ENCODE results near the gene KCNK2. TPM values are rescaled to one million over a fixed set of nuclear protein-coding genes. Genes with fewer than 3 reads are reported as not detected.

Gene KCNK2
- total and polyA plus RNA-seq, 2 donors from 2014 or later = 1.4 TPM; not detected in 1

- intact Hi-C loops (cut with DNase I) = no loop called here
- Histone ChIP-seq H3K4me1 (ENCODE audit: control insufficient read depth in 2 of 3, insufficient read depth in 2 of 3, low read depth in 1 of 3, low read length in 3 of 3) (no peaks in the 10 kb centered on the region), H3K9me3 (ENCODE audit: control insufficient read depth in 2 of 3, insufficient read depth in 1 of 3, low read length in 3 of 3) (no peaks in the 10 kb centered on the region), H3K9ac (ENCODE audit: low read length in 3 of 3) (no peak overlapping the region), H3K27me3 (ENCODE audit: control insufficient read depth, insufficient read depth, low read length) (no peaks in the 10 kb centered on the region), H3K27ac (ENCODE audit: low read depth in 2 of 2, low read length in 2 of 2) (no peak overlapping the region), H3K36me3 (ENCODE audit: control insufficient read depth in 2 of 3, insufficient read depth in 3 of 3, low read length in 3 of 3) (no peaks in the 10 kb centered on the region), H3K4me3 (ENCODE audit: low read length in 3 of 3) (no peak overlapping the region)
- TF ChIP-seq CTCF (IDR thresholded peaks at IDR 0.05; ENCODE audit: borderline replicate concordance, extremely low read depth, insufficient read depth) = no peak
- no peak for DNase-seq
- FAIRE-seq = no peak
Measured at GRCh38 chr1:215269955-215270354, 187.4 kb downstream of the KCNK2 start.

- H3K36me3 ChIP-seq (ENCODE audit: control insufficient read depth in 2 of 3, insufficient read depth in 3 of 3, low read length in 3 of 3) = no peaks in the 10 kb centered on the region
- no peaks in the 10 kb centered on the region for H3K4me1 ChIP-seq (ENCODE audit: control insufficient read depth in 2 of 3, insufficient read depth in 2 of 3, low read depth in 1 of 3, low read length in 3 of 3)
- H3K4me3 ChIP-seq (ENCODE audit: low read length in 3 of 3) = no peak overlapping the region
- H3K27ac ChIP-seq (ENCODE audit: low read depth in 2 of 2, low read length in 2 of 2) = no peak overlapping the region
- FAIRE-seq (no peak), DNase-seq (no peak)
- H3K9me3 ChIP-seq (ENCODE audit: control insufficient read depth in 2 of 3, insufficient read depth in 1 of 3, low read length in 3 of 3) = no peaks in the 10 kb centered on the region
- no peak for TF ChIP-seq CTCF (IDR thresholded peaks at IDR 0.05; ENCODE audit: borderline replicate concordance, extremely low read depth, insufficient read depth)
- no peaks in the 10 kb centered on the region for H3K27me3 ChIP-seq (ENCODE audit: control insufficient read depth, insufficient read depth, low read length)
- H3K9ac ChIP-seq (ENCODE audit: low read length in 3 of 3) = no peak overlapping the region
- intact Hi-C loops (cut with DNase I) = no loop called here
Measured at GRCh38 chr1:215273838-215274516, 191.4 kb downstream of the KCNK2 start.

- TF ChIP-seq CTCF (IDR thresholded peaks at IDR 0.05; ENCODE audit: borderline replicate concordance, extremely low read depth, insufficient read depth) = no peak
- H3K4me1 ChIP-seq (ENCODE audit: control insufficient read depth in 2 of 3, insufficient read depth in 2 of 3, low read depth in 1 of 3, low read length in 3 of 3) = no peaks in the 10 kb centered on the region
- intact Hi-C loops (cut with DNase I) = no loop called here
- H3K4me3 ChIP-seq (ENCODE audit: low read length in 3 of 3) = no peak overlapping the region
- H3K27me3 ChIP-seq (ENCODE audit: control insufficient read depth, insufficient read depth, low read length) = no peaks in the 10 kb centered on the region
- no peak overlapping the region for H3K9ac ChIP-seq (ENCODE audit: low read length in 3 of 3)
- no peak overlapping the region for H3K27ac ChIP-seq (ENCODE audit: low read depth in 2 of 2, low read length in 2 of 2)
- FAIRE-seq = no peak
- no peaks in the 10 kb centered on the region for H3K36me3 ChIP-seq (ENCODE audit: control insufficient read depth in 2 of 3, insufficient read depth in 3 of 3, low read length in 3 of 3)
- H3K9me3 ChIP-seq (ENCODE audit: control insufficient read depth in 2 of 3, insufficient read depth in 1 of 3, low read length in 3 of 3) = no peaks in the 10 kb centered on the region
- no peak for DNase-seq
Measured at GRCh38 chr1:215276582-215276981, 194.0 kb downstream of the KCNK2 start.

GRCh38 chr1:215277532-215277931, 195.0 kb downstream of the KCNK2 start:
- intact Hi-C loops (cut with DNase I) = no loop called here
- FAIRE-seq = no peak

More at GRCh38 chr1:215277532-215277931, 195.0 kb downstream of the KCNK2 start:
- no peak for DNase-seq
- Histone ChIP-seq H3K9ac (ENCODE audit: low read length in 3 of 3) (no peak overlapping the region), H3K4me1 (ENCODE audit: control insufficient read depth in 2 of 3, insufficient read depth in 2 of 3, low read depth in 1 of 3, low read length in 3 of 3) (no peaks in the 10 kb centered on the region), H3K27ac (ENCODE audit: low read depth in 2 of 2, low read length in 2 of 2) (no peak overlapping the region), H3K9me3 (ENCODE audit: control insufficient read depth in 2 of 3, insufficient read depth in 1 of 3, low read length in 3 of 3) (no peaks in the 10 kb centered on the region), H3K4me3 (ENCODE audit: low read length in 3 of 3) (no peak overlapping the region), H3K36me3 (ENCODE audit: control insufficient read depth in 2 of 3, insufficient read depth in 3 of 3, low read length in 3 of 3) (no peaks in the 10 kb centered on the region), H3K27me3 (ENCODE audit: control insufficient read depth, insufficient read depth, low read length) (no peaks in the 10 kb centered on the region)
- TF ChIP-seq CTCF (IDR thresholded peaks at IDR 0.05; ENCODE audit: borderline replicate concordance, extremely low read depth, insufficient read depth) = no peak

Measured in kidney (tissue), 14 donors.